H9 (cell line): ENCODE data around the gene RAMP3. TPM values are rescaled to one million over a fixed set of nuclear protein-coding genes. Genes with fewer than 3 reads are reported as not detected.

Source experiments
- DNase-seq: peaks from one replicate; pipeline ENCODE4 v3.0.0-alpha.2; 2017
- H2AFZ ChIP-seq: one replicate; pipeline ENCODE4 v1.6.1; 2013; ENCODE audit warnings: mild to moderate bottlenecking, low read length, control low read depth, moderate library complexity
- H2AK5ac ChIP-seq: 2 replicates; pipeline ENCODE4 v1.6.1; 2013; ENCODE audit warnings: low read length, control low read depth, mixed read lengths; ENCODE audit not compliant: insufficient read length
- H2BK120ac ChIP-seq: one replicate; pipeline ENCODE4 v1.6.1; 2013; ENCODE audit warnings: low read depth, mild to moderate bottlenecking, low read length, control low read depth, inconsistent platforms; ENCODE audit not compliant: poor library complexity, severe bottlenecking
- H2BK12ac ChIP-seq: 2 replicates; pipeline ENCODE4 v1.6.1; 2013; ENCODE audit warnings: low read length, control low read depth, mixed read lengths, low read depth; ENCODE audit not compliant: insufficient read length
- H2BK15ac ChIP-seq: 2 replicates; pipeline ENCODE4 v1.6.1; 2013; ENCODE audit warnings: low read depth, low read length, control low read depth
- H2BK20ac ChIP-seq: one replicate; pipeline ENCODE4 v1.6.1; 2013; ENCODE audit warnings: low read depth, mild to moderate bottlenecking, low read length, control low read depth, inconsistent platforms; ENCODE audit not compliant: poor library complexity, severe bottlenecking
- H2BK5ac ChIP-seq: 2 replicates; pipeline ENCODE4 v1.6.1; 2013; ENCODE audit warnings: low read length, control low read depth, mixed read lengths; ENCODE audit not compliant: insufficient read length
- H3K14ac ChIP-seq: 2 replicates; pipeline ENCODE4 v1.6.1; 2013; ENCODE audit warnings: low read length, control low read depth; ENCODE audit not compliant: insufficient read depth
- H3K18ac ChIP-seq: 2 replicates; pipeline ENCODE4 v1.6.1; 2013; ENCODE audit warnings: low read depth, mild to moderate bottlenecking, mixed read lengths, low read length, control low read depth; ENCODE audit not compliant: insufficient read length
- H3K23ac ChIP-seq: 2 replicates; pipeline ENCODE4 v1.6.1; 2013; ENCODE audit warnings: low read length, control low read depth, mixed read lengths, low read depth; ENCODE audit not compliant: insufficient read length
- H3K23me2 ChIP-seq: 2 replicates; pipeline ENCODE4 v1.6.1; 2013; ENCODE audit warnings: low read depth, mild to moderate bottlenecking, mixed read lengths, low read length, control low read depth; ENCODE audit not compliant: insufficient read length, poor library complexity, severe bottlenecking
- H3K27ac ChIP-seq: 2 replicates; pipeline ENCODE4 v1.5.1; 2013; ENCODE audit warnings: low read length, control low read depth, mixed read lengths, low read depth; ENCODE audit not compliant: insufficient read length
- H3K27me3 ChIP-seq: 2 replicates; pipeline ENCODE4 v1.6.1; 2013; ENCODE audit warnings: low read length, control low read depth, inconsistent platforms; ENCODE audit not compliant: insufficient read depth
- H3K4ac ChIP-seq: 2 replicates; pipeline ENCODE4 v1.6.1; 2013; ENCODE audit warnings: low read depth, mild to moderate bottlenecking, control low read depth, inconsistent platforms, low read length, moderate library complexity
- H3K4me1 ChIP-seq: 2 replicates; pipeline ENCODE4 v1.6.1; 2013; ENCODE audit warnings: low read length, control low read depth, inconsistent platforms; ENCODE audit not compliant: insufficient read depth
- H3K4me2 ChIP-seq: 2 replicates; pipeline ENCODE4 v1.6.1; 2013; ENCODE audit warnings: low read length, control low read depth, mixed read lengths; ENCODE audit not compliant: insufficient read length, insufficient read depth
- H3K56ac ChIP-seq: 2 replicates; pipeline ENCODE4 v1.6.1; 2013; ENCODE audit warnings: low read depth, mild to moderate bottlenecking, mixed read lengths, low read length, control low read depth; ENCODE audit not compliant: insufficient read length
- H3K79me1 ChIP-seq: 2 replicates; pipeline ENCODE4 v1.6.1; 2013; ENCODE audit warnings: low read depth, mild to moderate bottlenecking, moderate library complexity, low read length, control low read depth, inconsistent platforms; ENCODE audit not compliant: insufficient read depth, poor library complexity, severe bottlenecking
- H3K79me2 ChIP-seq: 2 replicates; pipeline ENCODE4 v1.6.1; 2013; ENCODE audit warnings: low read length, control low read depth, inconsistent platforms; ENCODE audit not compliant: insufficient read depth
- H3K9ac ChIP-seq: 2 replicates; pipeline ENCODE4 v1.6.1; 2013; ENCODE audit warnings: low read length, control low read depth, mixed read lengths; ENCODE audit not compliant: insufficient read length; ENCODE audit errors: extremely low read depth
- H3K9me3 ChIP-seq: one replicate; pipeline ENCODE4 v1.6.1; 2013; ENCODE audit warnings: low read depth, low read length, inconsistent platforms; ENCODE audit not compliant: control insufficient read depth
- H3T11ph ChIP-seq: one replicate; pipeline ENCODE4 v1.6.1; 2013; ENCODE audit warnings: mild to moderate bottlenecking, low read length, control low read depth, inconsistent platforms
- H4K20me1 ChIP-seq: one replicate; pipeline ENCODE4 v1.6.1; 2013; ENCODE audit not compliant: control insufficient read depth, insufficient read length, insufficient read depth
- H4K5ac ChIP-seq: 2 replicates; pipeline ENCODE4 v1.6.1; 2013; ENCODE audit warnings: low read depth, mild to moderate bottlenecking, mixed read lengths, low read length, control low read depth; ENCODE audit not compliant: insufficient read length
- H4K8ac ChIP-seq: replicated peaks from 2 replicates; pipeline ENCODE4 v1.6.1; 2013; ENCODE audit warnings: low read length, control low read depth, mixed read lengths, low read depth; ENCODE audit not compliant: insufficient read length
- H4K91ac ChIP-seq: 2 replicates; pipeline ENCODE4 v1.6.1; 2013; ENCODE audit warnings: low read depth, mild to moderate bottlenecking, moderate library complexity, mixed read lengths, low read length, control low read depth; ENCODE audit not compliant: insufficient read length
- H3K27ac Mint-ChIP-seq, 3 experiments: 2 replicates in 2 of 3; 3 replicates in 1 of 3; pipeline ENCODE4 v1.8.0; 2020 to 2021; ENCODE audit warnings: mixed read lengths in 3 of 3, mild to moderate bottlenecking in 1 of 3, moderate library complexity in 1 of 3
- H3K27me3 Mint-ChIP-seq: 2 replicates; pipeline ENCODE4 v1.8.0; 2021; ENCODE audit warnings: low read depth, mild to moderate bottlenecking, moderate library complexity, mixed read lengths
- H3K36me3 Mint-ChIP-seq, 3 experiments: 2 replicates in 2 of 3; 3 replicates in 1 of 3; pipeline ENCODE4 v1.8.0; 2020 to 2021; ENCODE audit warnings: low read depth in 3 of 3, mixed read lengths in 3 of 3; ENCODE audit not compliant: insufficient read depth in 1 of 3
- H3K4me1 Mint-ChIP-seq, 2 experiments: 2 replicates each; pipeline ENCODE4 v1.8.0; 2020; ENCODE audit warnings: mixed read lengths in 2 of 2
- H3K4me3 Mint-ChIP-seq, 2 experiments: 2 replicates in 1 of 2; 3 replicates in 1 of 2; pipeline ENCODE4 v1.8.0; 2020 to 2021; ENCODE audit warnings: mild to moderate bottlenecking in 2 of 2, mixed read lengths in 2 of 2, moderate library complexity in 1 of 2
- H3K9me3 Mint-ChIP-seq, 2 experiments: 2 replicates in 1 of 2; 3 replicates in 1 of 2; pipeline ENCODE4 v1.8.0; 2020; ENCODE audit warnings: mild to moderate bottlenecking in 2 of 2, mixed read lengths in 2 of 2, moderate library complexity in 1 of 2
- WGBS: extraction: QIAGEN DNeasy Blood & Tissue Kit; methylation state at CpG from one replicate; pipeline ENCODE4 v1.1.7; 2013; ENCODE audit warnings: missing lambda C conversion rate, low lambda C conversion rate, mixed read lengths; ENCODE audit not compliant: insufficient read length; ENCODE audit errors: extremely low coverage; 5-methylcytosine and 5-hydroxymethylcytosine counted together
- total RNA-seq: library from RNA; stranded (reverse); gene quantifications from 2 replicates; pipeline ENCODE4 v1.2.1, GENCODE V29; 2021
- TF ChIP-seq, protein P1 (sequence below): fragments of 200-600 bp; sonication (generic); conservative IDR thresholded peaks from 3 replicates; pipeline ENCODE4 v1.8.0; 2021; ENCODE audit warnings: antibody characterized with exemption, mild to moderate bottlenecking

The RAMP3 gene
- total RNA-seq, 1 experiment from 2014 or later: 0.63 TPM

DNA sequence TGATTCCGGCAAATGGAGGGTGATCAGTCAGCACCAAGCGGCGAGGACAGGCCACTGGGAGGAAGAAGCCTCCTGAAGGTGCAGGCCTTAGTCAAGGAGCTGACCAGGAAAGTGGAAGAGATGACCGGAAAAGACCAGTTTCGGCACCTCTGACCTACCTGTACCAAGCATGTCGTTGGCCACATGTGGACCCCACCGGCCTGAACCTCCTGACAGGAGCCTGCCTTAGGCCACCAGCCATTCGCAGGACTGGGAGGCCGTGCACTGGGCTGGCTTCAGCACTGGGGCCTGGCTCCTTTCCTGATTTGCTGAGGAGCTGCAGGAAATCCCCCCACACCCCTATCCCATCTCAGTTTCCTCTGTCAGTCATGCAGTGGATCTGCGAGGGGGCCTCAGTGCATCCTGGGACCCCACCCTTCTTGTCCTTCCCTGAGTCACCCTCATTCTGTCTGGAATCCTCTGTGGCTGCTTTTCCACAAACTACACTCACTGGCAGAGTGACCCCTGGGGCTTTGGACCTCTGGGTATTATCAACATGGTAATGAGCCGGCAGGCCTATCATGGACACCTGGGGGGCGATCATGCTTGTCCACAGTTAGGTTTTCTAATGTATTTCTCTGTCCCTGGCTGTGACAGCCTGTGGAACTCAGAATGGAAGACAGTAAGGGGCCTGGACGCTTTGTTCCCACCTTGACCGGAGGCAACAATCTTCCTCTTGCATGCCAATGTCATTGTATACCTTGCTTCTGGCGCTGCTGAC lies 33.0 kb downstream of the RAMP3 start:
- no peaks in the 10 kb centered on the region for H3K79me2 ChIP-seq
- H3K4me3 Mint-ChIP-seq: no peak overlapping the region
- H3K4me1 ChIP-seq: no peaks in the 10 kb centered on the region
- no peak overlapping the region for H3K18ac ChIP-seq
- no peak overlapping the region for H2AFZ ChIP-seq
- no peaks in the 10 kb centered on the region for H3K79me1 ChIP-seq
- H3K4ac ChIP-seq: no peak overlapping the region
- H3K27me3 ChIP-seq: no peaks in the 10 kb centered on the region
- H3K56ac ChIP-seq: no peak overlapping the region
- no peak overlapping the region for H2BK20ac ChIP-seq
- H3K23me2 ChIP-seq: no peaks in the 10 kb centered on the region
- H3K9ac ChIP-seq: no peak overlapping the region
- no peaks in the 10 kb centered on the region for H3K4me1 Mint-ChIP-seq
- H2BK12ac ChIP-seq: no peak overlapping the region
- H3K27me3 Mint-ChIP-seq: peaks cover 5% of the 10 kb centered on the region
- WGBS: no CpG with 5 or more reads among the region's 15 CpGs
- H3K9me3 Mint-ChIP-seq: no peaks in the 10 kb centered on the region; a peak in 2 of 5 replicates
- H3K27ac ChIP-seq: no peak overlapping the region
- no peaks in the 10 kb centered on the region for H3K36me3 Mint-ChIP-seq
- H2BK120ac ChIP-seq: no peak overlapping the region
- no peak overlapping the region for H4K8ac ChIP-seq
- no peak overlapping the region for H2AK5ac ChIP-seq
- H2BK5ac ChIP-seq: no peak overlapping the region
- no peak overlapping the region for H4K5ac ChIP-seq
- H3T11ph ChIP-seq: no peak overlapping the region
- no peak overlapping the region for H3K4me2 ChIP-seq
- TF ChIP-seq, protein P1, sequence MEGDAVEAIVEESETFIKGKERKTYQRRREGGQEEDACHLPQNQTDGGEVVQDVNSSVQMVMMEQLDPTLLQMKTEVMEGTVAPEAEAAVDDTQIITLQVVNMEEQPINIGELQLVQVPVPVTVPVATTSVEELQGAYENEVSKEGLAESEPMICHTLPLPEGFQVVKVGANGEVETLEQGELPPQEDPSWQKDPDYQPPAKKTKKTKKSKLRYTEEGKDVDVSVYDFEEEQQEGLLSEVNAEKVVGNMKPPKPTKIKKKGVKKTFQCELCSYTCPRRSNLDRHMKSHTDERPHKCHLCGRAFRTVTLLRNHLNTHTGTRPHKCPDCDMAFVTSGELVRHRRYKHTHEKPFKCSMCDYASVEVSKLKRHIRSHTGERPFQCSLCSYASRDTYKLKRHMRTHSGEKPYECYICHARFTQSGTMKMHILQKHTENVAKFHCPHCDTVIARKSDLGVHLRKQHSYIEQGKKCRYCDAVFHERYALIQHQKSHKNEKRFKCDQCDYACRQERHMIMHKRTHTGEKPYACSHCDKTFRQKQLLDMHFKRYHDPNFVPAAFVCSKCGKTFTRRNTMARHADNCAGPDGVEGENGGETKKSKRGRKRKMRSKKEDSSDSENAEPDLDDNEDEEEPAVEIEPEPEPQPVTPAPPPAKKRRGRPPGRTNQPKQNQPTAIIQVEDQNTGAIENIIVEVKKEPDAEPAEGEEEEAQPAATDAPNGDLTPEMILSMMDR: no peak
- no peak overlapping the region for H3K23ac ChIP-seq
- H3K27ac Mint-ChIP-seq: no peak overlapping the region
- DNase-seq: no peak
- no peak overlapping the region for H4K91ac ChIP-seq
- no peaks in the 10 kb centered on the region for H3K9me3 ChIP-seq
- no peak overlapping the region for H2BK15ac ChIP-seq
- H4K20me1 ChIP-seq: no peaks in the 10 kb centered on the region
- H3K14ac ChIP-seq: no peak overlapping the region; the same call in 1 of the 2 replicates
